B cell (primary cell): ENCODE measurements around the gene RRAGC.

Source experiments
- CTCF ChIP-seq: fragments of 200-600 bp; IDR thresholded peaks from one replicate; pipeline ENCODE4 v1.8.0; 2022; ENCODE audit warnings: antibody characterized with exemption, mild to moderate bottlenecking
- EZH2 ChIP-seq: IDR thresholded peaks from 2 replicates; pipeline ENCODE4 v1.6.1; 2012; ENCODE audit warnings: borderline replicate concordance, low read depth, mild to moderate bottlenecking, moderate library complexity, low read length; ENCODE audit not compliant: insufficient read depth, poor library complexity, severe bottlenecking

- TF ChIP-seq CTCF (no peak), EZH2 (no peak)
Measured at GRCh38 chr1:38865112-38865715, 5.6 kb upstream of the RRAGC start.
